GM21381 (cell line): ENCODE data around the gene SERPINE1.
"Not testable (repeated sequence)": the region's sequence is repeated elsewhere in the genome, so short reads cannot be mapped to it uniquely, and the experiment has no call there.

ENCODE experiments used
- ATAC-seq: cut with Tn5 transposase; IDR thresholded peaks from one replicate; pipeline ENCODE4 v1.9.1; 2021; ENCODE audit warnings: mild to moderate bottlenecking, moderate library complexity; ENCODE audit not compliant: unreplicated experiment

SERPINE1 gene

GRCh38 chr7:101121991-101122932 lies 4.6 kb upstream of the SERPINE1 start:
- no peak for ATAC-seq

- no peak for ATAC-seq
These were observed 3.8 kb upstream of the SERPINE1 start for GRCh38 chr7:101122933-101123702.

- ATAC-seq: no peak
These were observed 3.2 kb upstream of the SERPINE1 start for GRCh38 chr7:101123703-101124068.

GRCh38 chr7:101124376-101125056 lies 2.4 kb upstream of the SERPINE1 start:
- ATAC-seq: no peak

- ATAC-seq: peak; percentile 66
These were observed 784 bp upstream of the SERPINE1 start for GRCh38 chr7:101125989-101126650.

- no peak for ATAC-seq
These were observed 646 bp downstream of the SERPINE1 start for GRCh38 chr7:101127460-101128039.

GRCh38 chr7:101128040-101128834 lies 1.3 kb downstream of the SERPINE1 start:
- ATAC-seq: no peak

GRCh38 chr7:101129603-101130117 lies 2.8 kb downstream of the SERPINE1 start:
- no peak for ATAC-seq

GRCh38 chr7:101132626-101133600 lies 6.0 kb downstream of the SERPINE1 start:
- ATAC-seq: not testable (repeated sequence)

- no peak for ATAC-seq
These were observed 6.9 kb downstream of the SERPINE1 start for GRCh38 chr7:101133621-101134398.

GRCh38 chr7:101134399-101134980 lies 7.6 kb downstream of the SERPINE1 start:
- no peak for ATAC-seq

- ATAC-seq: no peak
These were observed 10.8 kb downstream of the SERPINE1 start for GRCh38 chr7:101137651-101138212.

GRCh38 chr7:101138213-101138870 lies 11.4 kb downstream of the SERPINE1 start:
- no peak for ATAC-seq

GRCh38 chr7:101140339-101140699 lies 13.4 kb downstream of the SERPINE1 start:
- no peak for ATAC-seq

- no peak for ATAC-seq
These were observed 14.0 kb downstream of the SERPINE1 start for GRCh38 chr7:101140746-101141382.
